SJCRH30 (cell line): ENCODE measurements around the gene RB1. TPM values are rescaled to one million over a fixed set of nuclear protein-coding genes. Genes with fewer than 3 reads are reported as not detected.
A peak's percentile ranks its signal among the peaks of the same experiment; 100 is the strongest.

Source experiments
- DNase-seq, 2 experiments: peaks; one replicate each; pipeline ENCODE4 v3.0.0-alpha.2; 2015 to 2020
- H3K27ac ChIP-seq: fragments of 250-450 bp; sonication (Bioruptor Pico); 2 replicates; pipeline ENCODE4 v1.5.1; 2020; ENCODE audit warnings: mild to moderate bottlenecking, moderate library complexity
- H3K27me3 ChIP-seq: fragments of 250-450 bp; sonication (Bioruptor Pico); 2 replicates; pipeline ENCODE4 v1.5.1; 2020; ENCODE audit warnings: mild to moderate bottlenecking, moderate library complexity
- H3K36me3 ChIP-seq: fragments of 250-450 bp; sonication (Bioruptor Pico); 2 replicates; pipeline ENCODE4 v1.5.1; 2020; ENCODE audit warnings: mild to moderate bottlenecking, moderate library complexity
- H3K4me1 ChIP-seq: fragments of 250-450 bp; sonication (Bioruptor Pico); 2 replicates; pipeline ENCODE4 v1.5.1; 2020; ENCODE audit warnings: mild to moderate bottlenecking, moderate library complexity
- H3K4me3 ChIP-seq: fragments of 250-450 bp; sonication (Bioruptor Pico); 2 replicates; pipeline ENCODE4 v1.5.1; 2020; ENCODE audit warnings: mild to moderate bottlenecking, moderate library complexity
- H3K9me3 ChIP-seq: fragments of 250-450 bp; sonication (Bioruptor Pico); replicated peaks from 2 replicates; pipeline ENCODE4 v1.5.1; 2020; ENCODE audit warnings: mild to moderate bottlenecking, moderate library complexity
- total RNA-seq: library from RNA; depleted of rRNA; stranded (reverse); fragments of >200 nt; shearing (Covaris generic); gene quantifications from 2 replicates; pipeline ENCODE4 v1.2.3, GENCODE V29; 2014

The RB1 gene
- total RNA-seq, 1 experiment from 2014 or later: 61.0 TPM

DNA sequence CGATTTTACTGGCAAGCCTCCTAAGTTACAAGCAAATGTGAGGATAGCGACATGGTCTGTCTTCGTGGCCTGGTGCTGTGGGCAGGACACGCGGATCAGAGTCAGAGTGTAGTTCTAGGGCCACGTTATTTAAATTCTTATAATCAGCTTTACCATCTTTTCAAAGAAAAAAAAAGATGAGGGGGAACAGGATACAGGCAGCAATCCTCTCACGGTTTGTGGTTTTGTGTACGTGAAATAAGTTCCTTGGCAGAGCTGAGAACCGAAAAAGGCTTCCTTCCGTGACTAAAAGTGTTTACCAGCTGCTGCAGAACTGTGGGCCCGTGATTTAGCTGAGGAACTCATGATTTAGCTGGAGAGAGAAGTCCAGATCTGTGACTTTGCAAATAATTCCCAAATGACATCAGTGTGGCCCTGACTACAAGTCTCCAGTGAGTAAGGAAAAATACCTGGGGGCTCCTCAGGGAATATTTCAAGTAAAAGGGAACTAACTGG, 202.1 kb downstream of the RB1 start:
- DNase-seq: no peak
- no peaks in the 10 kb centered on the region for H3K36me3 ChIP-seq
- no peak overlapping the region for H3K4me3 ChIP-seq
- H3K27me3 ChIP-seq: no peaks in the 10 kb centered on the region
- H3K27ac ChIP-seq: no peak overlapping the region
- H3K9me3 ChIP-seq: no peaks in the 10 kb centered on the region
- H3K4me1 ChIP-seq: no peaks in the 10 kb centered on the region

DNA sequence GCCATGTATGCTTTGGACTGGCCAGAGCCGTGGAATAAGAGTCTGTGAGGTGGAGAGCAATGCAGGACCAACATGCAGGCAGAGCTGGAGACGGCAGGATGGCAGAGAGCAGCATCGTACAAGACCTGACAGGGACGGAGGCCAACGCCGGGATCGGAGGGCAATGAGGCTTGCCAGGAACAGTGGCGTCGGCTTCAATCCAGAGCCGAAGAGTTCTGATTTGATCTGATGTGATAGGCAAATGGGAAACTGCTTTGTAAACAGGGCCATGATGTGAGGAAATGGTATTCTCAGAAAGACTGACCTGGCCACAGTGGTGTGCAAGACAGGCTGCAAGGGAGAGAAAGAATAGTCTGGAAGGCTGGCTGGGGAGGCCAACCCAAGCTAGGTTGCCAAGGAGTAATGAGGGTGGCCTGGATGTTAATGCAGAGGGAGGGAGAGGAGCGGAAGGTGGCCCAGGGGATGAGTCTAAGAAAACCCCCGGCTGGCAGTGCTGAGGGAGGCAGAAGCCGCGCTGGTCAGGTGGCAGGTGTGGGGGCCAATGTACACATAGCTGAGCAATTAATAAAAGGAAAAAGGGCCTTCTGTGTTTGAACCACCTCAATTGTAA, 202.6 kb downstream of the RB1 start:
- no peak overlapping the region for H3K27ac ChIP-seq

DNA sequence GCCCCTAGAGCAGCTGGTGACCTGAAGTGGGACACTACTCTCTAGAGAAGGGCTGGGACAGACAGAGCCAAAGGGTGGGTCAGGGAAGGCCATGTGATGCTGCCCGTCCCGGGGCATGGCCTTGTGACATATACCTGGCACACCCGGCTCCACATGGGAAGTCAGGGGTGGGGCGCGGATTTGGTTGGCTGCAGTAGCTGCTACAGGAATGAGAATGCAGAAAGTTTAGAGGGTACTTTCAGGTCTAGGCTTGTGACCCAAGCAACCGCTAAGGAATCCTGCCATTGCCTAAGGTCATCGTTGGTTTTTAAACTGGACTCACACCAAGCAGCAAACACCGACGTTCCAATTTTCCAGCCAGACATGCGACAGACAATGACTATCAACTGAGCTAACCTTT, 203.5 kb downstream of the RB1 start:
- Histone ChIP-seq H3K36me3 (no peaks in the 10 kb centered on the region), H3K9me3 (no peaks in the 10 kb centered on the region), H3K4me1 (peaks cover 5% of the 10 kb centered on the region), H3K27me3 (no peaks in the 10 kb centered on the region), H3K4me3 (no peak overlapping the region), H3K27ac (no peak overlapping the region)
- DNase-seq: no peak

More for the DNA sequence above, 202.6 kb downstream of the RB1 start:
- Histone ChIP-seq H3K4me3 (no peak overlapping the region), H3K4me1 (peaks cover under 1% of the 10 kb centered on the region), H3K36me3 (no peaks in the 10 kb centered on the region), H3K9me3 (no peaks in the 10 kb centered on the region), H3K27me3 (no peaks in the 10 kb centered on the region)
- DNase-seq: no peak

DNA sequence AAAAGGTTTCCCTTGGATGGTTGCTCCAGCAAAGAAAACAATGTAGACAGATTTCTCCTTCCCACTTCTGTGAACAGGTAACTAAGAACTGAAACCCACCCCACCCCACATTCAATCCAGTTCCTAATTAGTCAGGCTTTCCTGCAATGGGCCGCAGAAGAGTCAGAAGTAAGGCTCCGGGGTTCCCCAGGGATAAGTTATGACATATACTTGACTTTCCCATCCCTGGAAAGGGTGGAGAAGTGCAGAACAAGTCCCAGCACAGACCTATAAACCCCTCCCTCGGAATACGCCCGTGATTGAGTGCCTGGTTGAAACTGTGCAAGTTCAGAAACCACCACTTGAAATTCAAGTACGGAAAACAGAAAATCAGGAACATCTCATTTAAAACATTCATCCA, 204.5 kb downstream of the RB1 start:
- H3K36me3 ChIP-seq: no peaks in the 10 kb centered on the region
- no peak overlapping the region for H3K4me3 ChIP-seq
- DNase-seq: no peak

DNA sequence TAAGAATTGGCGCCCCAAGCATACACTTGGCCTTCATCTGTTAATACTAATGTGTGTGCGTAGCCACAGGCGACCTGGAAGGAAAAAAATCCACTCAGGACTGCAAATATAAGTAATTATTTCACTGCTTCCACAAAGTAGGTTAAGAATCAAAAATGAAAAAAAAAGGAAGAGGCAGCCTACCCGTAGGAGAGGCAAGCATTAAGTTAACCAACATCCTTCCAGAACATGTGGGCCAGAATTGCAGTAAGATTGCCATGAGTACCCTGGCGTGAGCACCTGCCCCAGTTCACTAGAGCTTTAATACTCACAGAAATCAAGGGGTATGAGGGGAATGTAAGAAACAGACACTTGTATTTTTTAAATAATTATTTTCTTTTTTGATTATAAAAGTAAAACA, 207.1 kb downstream of the RB1 start:
- no peak overlapping the region for H3K4me3 ChIP-seq
- no peak for DNase-seq
- peaks cover 5% of the 10 kb centered on the region for H3K4me1 ChIP-seq
- H3K36me3 ChIP-seq: no peaks in the 10 kb centered on the region
- no peaks in the 10 kb centered on the region for H3K9me3 ChIP-seq
- H3K27me3 ChIP-seq: no peaks in the 10 kb centered on the region
- H3K27ac ChIP-seq: no peak overlapping the region

More for the DNA sequence above, 204.5 kb downstream of the RB1 start:
- peaks cover 5% of the 10 kb centered on the region for H3K4me1 ChIP-seq
- H3K27ac ChIP-seq: no peak overlapping the region
- no peaks in the 10 kb centered on the region for H3K9me3 ChIP-seq
- no peaks in the 10 kb centered on the region for H3K27me3 ChIP-seq

DNA sequence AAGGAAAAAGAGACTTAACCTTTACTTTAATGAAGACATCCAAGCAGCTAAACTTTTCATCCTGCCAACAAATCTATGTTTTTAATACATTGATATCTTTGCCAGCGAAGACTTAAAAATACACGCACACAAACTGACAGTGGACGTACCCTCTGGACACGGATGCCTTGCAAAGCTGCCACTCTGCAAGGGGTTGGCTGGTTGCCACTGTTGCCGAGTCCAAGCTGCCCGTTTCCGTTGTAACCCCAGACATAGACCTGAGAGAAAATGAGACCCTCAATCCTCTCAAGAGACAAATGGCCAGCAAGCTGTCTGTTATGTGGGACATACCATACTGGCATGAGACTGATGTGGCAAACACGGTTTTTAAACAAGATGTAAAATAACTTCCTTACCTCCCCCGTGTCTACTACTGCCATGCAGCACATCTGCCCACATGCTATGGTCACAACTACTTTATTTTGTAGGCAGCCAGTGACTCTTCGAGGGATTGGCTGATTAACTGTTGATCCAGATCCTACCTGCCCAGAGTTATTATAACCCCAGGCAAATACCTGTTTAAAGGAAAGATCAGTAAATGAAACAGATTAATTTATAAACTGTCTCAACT, 208.2 kb downstream of the RB1 start:
- Histone ChIP-seq H3K27ac (peak overlapping the region; percentile 10; the same call in 1 of the 2 replicates), H3K36me3 (no peaks in the 10 kb centered on the region), H3K4me1 (peaks cover 5% of the 10 kb centered on the region), H3K9me3 (no peaks in the 10 kb centered on the region), H3K4me3 (peak overlapping the region; percentile 37), H3K27me3 (no peaks in the 10 kb centered on the region)
- DNase-seq: peak; percentile 50 to 59

DNA sequence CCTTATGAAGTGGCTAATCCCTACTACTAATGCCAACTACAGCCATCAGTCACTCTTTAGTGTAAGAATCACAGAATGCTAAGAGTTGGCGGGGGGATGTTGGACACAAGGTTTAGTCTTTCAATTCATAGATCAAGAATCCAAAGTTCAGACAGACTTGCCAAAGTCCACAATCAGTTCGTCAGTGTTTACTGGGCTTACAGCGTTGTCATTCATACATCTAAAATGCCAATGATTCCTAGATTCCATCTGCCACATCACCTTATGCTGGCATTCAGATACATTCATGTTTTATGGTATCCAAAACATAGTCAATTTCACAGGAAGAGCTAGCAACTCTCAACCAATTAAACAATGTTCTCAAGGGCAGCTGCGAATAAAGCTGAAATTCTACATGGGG, 211.2 kb downstream of the RB1 start:
- Histone ChIP-seq H3K9me3 (no peaks in the 10 kb centered on the region), H3K4me3 (no peak overlapping the region), H3K27ac (no peak overlapping the region), H3K4me1 (peaks cover 5% of the 10 kb centered on the region), H3K27me3 (no peaks in the 10 kb centered on the region), H3K36me3 (no peaks in the 10 kb centered on the region)
- DNase-seq: no peak

DNA sequence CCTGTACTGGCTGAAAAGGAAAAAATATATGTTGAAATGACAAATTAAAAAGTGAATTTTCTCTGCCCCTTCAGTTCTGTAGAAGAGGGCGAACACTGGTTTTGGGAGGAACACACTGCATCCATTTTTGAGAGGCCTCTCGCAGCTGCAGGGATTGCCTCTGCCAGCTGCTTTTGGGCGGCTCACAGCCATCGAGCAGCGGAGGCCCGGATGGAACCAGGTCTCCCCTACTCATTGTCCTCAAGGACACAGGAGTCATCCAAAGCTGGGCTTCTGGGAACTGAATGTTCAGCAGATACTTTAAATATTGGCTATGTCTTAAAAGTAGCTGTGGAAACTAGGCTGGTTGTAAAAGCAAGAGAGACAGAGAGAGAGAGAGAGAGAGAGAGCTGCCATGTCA, 212.2 kb downstream of the RB1 start:
- H3K36me3 ChIP-seq: no peaks in the 10 kb centered on the region
- no peaks in the 10 kb centered on the region for H3K27me3 ChIP-seq
- no peak overlapping the region for H3K27ac ChIP-seq
- peaks cover 5% of the 10 kb centered on the region for H3K4me1 ChIP-seq
- no peaks in the 10 kb centered on the region for H3K9me3 ChIP-seq
- no peak for DNase-seq
- H3K4me3 ChIP-seq: no peak overlapping the region

DNA sequence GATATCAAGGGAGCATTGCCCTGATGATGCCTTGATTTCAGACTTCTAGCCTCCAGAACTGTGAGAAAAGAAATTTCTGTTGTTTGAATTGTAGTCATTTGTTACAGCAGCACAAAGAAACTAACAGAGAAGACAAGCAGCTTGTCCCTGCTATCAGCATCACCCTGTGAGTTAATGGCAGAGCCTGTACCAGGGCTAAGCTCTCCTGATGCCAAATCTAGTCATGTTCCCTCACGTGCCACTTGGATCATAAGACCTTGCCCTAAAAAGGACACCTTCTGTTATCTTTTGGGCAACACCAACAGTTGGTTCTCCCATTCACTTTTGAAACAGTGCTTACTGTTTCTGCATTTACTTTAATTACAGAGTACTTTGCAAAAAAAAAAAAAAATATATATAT, 214.5 kb downstream of the RB1 start:
- Histone ChIP-seq H3K9me3 (no peaks in the 10 kb centered on the region), H3K4me1 (no peaks in the 10 kb centered on the region), H3K27me3 (no peaks in the 10 kb centered on the region), H3K27ac (no peak overlapping the region), H3K4me3 (no peak overlapping the region), H3K36me3 (no peaks in the 10 kb centered on the region)
- no peak for DNase-seq

DNA sequence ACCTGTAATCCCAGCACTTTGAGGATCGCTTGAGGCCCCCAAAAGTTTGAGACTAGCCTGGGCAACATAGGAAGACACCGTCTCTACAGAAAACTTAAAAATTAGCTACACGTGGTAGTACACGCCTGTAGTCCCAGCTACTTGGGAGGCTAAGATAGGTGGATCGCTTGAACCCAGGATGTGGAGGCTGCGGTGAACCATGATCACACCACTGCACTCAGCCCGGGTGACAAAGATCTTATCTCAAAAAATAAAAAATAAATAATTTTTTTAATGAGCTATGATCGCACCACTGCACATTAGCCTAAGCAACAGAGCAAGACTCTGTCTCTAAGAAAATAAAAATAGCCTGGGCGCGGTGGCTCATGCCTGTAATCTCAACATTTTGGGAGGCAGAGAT, 222.7 kb downstream of the RB1 start:
- no peak for DNase-seq
- Histone ChIP-seq H3K4me1 (no peaks in the 10 kb centered on the region), H3K9me3 (no peaks in the 10 kb centered on the region), H3K27ac (no peak overlapping the region), H3K27me3 (no peaks in the 10 kb centered on the region), H3K4me3 (no peak overlapping the region), H3K36me3 (no peaks in the 10 kb centered on the region)

DNA sequence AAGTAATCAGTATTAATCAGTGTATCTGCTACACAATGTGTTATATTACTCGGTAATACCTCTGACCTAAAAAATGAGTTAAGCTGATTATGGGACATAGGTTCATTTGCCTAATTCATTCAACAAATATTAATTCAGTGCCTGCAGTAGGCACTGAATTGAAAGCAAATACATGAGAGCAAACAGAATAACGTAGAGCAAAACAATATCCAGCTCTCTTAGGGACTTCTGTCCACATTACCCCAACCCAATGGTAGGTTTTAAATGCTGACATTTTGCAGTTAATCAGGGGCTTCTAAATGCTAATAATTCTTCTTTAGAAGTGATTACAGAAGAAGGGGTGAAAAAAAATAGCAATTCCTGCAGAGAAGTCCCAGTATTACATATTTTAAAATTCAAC, 224.4 kb downstream of the RB1 start:
- Histone ChIP-seq H3K4me3 (no peak overlapping the region), H3K27me3 (no peaks in the 10 kb centered on the region)

DNA sequence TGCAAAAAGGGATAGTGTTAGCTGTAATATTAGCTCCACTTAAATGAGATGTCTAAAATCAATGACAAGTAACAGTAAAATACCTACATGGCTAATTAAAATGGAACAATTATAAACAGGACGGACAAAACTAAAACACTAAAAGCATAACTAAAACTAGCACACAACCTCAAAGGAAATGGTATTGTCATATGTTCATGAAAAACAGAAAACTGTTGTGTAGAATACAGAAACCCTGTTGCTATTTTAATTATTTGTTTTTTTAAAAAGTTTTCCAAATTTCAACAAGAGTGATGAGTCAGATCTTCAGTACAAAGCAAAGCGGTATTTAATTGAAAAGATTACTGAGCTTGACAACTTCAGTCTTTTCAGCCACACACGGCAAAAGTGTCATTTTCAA, 225.2 kb downstream of the RB1 start:
- 0 out of 2 replicates have a peak, but pooled peaks cover 1% of the 10 kb centered on the region for H3K4me1 ChIP-seq

More for the DNA sequence above, 224.4 kb downstream of the RB1 start:
- H3K36me3 ChIP-seq: no peaks in the 10 kb centered on the region
- H3K9me3 ChIP-seq: no peaks in the 10 kb centered on the region
- no peak for DNase-seq
- H3K27ac ChIP-seq: no peak overlapping the region
- no peaks in the 10 kb centered on the region for H3K4me1 ChIP-seq

DNA sequence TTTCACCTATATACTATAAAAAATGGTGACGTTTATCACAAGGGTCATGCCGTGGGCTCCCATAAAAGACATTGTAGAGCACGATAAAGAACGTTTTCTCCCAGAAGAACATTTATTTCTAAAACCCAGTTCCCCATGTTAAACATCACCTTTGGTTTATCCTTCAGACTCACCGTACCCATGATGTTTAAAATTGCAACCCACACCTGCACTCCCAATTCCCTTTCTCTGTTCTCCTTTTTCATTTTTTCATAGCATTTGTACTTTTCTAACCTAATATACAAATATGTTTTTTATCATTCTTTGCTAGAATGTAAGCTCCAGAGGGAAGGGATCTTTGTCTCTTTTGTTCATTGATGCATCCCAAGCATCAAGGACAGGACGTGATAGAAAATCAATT, 227.3 kb downstream of the RB1 start:
- Histone ChIP-seq H3K36me3 (no peaks in the 10 kb centered on the region), H3K9me3 (no peaks in the 10 kb centered on the region), H3K27ac (no peak overlapping the region), H3K4me3 (no peak overlapping the region), H3K27me3 (no peaks in the 10 kb centered on the region), H3K4me1 (0 out of 2 replicates have a peak, but pooled peaks cover 7% of the 10 kb centered on the region)
- DNase-seq: no peak

More for the DNA sequence above, 225.2 kb downstream of the RB1 start:
- no peaks in the 10 kb centered on the region for H3K9me3 ChIP-seq
- no peak overlapping the region for H3K27ac ChIP-seq
- H3K36me3 ChIP-seq: no peaks in the 10 kb centered on the region
- H3K4me3 ChIP-seq: no peak overlapping the region
- no peak for DNase-seq
- no peaks in the 10 kb centered on the region for H3K27me3 ChIP-seq
